Thyroid gland (tissue), 4 donors: ENCODE data around the gene MX2.

Experiments
- CTCF ChIP-seq, 6 experiments: fragments of 200-600 bp in 3 of 6; fragments of 450-650 bp in 3 of 6; sonication (generic) in 3 of 6; IDR thresholded peaks; one replicate each; pipeline ENCODE4 v1.5.1; 2016 to 2019; ENCODE audit warnings: antibody characterized with exemption in 6 of 6, mild to moderate bottlenecking in 2 of 6, inconsistent platforms in 1 of 6, moderate library complexity in 1 of 6
- POLR2A ChIP-seq, 2 donors: fragments of 450-650 bp; IDR thresholded peaks; one replicate each; pipeline ENCODE4 v1.6.1; 2017; ENCODE audit warnings: antibody characterized with exemption in 2 of 2, mild to moderate bottlenecking in 2 of 2, moderate library complexity in 1 of 2

GRCh38 chr21:41428311-41428710 is 66.5 kb downstream of the MX2 start:
- TF ChIP-seq POLR2A (IDR thresholded peaks at IDR 0.05) (no peak), CTCF (IDR thresholded peaks at IDR 0.05) (no peak)
